IPS-11a (cell line): Measurements from ENCODE around the gene P4HA3.

Source experiments
- H3K4me3 ChIP-seq: one replicate; pipeline ENCODE4 v1.5.1; 2013; ENCODE audit warnings: low read depth, low read length, control low read depth

The P4HA3 gene

DNA sequence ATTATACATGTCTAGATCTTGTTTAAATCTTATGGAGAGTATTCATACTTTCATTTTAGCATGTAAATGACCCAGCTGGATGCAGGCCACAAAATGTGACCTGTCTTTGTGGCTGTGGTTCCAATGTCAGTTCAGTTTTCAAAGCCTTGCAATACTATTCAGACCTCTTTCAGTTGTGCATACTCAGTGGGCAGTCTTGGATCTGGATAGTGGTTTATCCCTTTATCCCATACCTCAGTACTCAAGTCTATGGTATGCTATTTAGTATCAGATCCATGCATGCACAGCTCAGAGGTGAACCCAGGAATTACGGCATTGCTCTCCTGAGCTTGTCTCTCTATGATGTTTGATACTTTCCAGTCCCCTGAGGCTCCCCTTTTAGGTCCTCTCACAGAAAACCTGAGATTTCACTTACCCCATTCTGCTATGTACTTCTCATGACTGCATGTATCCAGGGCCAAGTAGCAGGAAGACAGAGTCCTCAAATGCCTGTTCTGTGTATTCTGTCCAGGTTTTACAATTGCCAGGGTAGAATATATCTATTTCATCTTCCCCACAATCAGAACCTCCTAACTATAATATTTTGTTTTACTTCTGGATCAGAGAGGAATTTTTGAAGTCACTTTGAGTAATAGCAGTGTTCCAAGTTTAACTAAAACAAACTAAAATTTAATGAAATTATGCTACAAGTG lies 6.9 kb upstream of the P4HA3 start:
- no peak overlapping the region for H3K4me3 ChIP-seq

DNA sequence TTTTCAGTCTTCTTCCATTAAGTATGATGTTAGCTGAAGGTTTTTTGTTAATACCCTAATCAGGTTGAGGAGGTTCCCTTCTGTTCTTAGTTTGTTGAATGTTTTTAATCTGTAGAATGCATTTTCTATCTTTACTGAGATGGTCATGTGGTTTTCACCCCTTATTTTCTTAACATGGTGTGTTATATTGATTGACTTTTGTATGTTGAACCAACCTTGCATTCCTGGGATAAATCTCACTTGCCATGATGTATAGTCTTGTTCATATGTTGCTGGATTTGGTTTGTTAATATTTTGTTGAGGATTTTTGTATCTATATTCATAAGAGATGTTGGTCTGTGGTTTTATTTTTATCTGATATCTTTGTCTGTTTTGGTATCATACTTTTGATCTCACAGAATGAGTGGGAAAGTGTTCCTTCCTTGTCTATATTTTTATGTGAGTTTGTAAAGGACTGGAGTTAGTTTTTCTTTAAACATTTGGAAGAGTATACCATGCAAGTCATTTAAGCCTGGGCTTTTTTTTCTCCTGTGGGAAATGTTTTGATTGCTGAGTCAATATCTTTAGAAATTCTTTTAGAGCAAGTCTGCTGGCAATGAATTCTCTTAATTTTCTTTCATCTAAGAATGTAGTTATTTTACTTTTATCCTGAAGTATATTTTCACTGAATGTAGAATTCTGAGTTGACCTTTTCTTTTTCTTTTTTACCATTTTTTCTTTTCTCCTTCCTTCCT lies 5.5 kb upstream of the P4HA3 start:
- H3K4me3 ChIP-seq, result no peak overlapping the region

DNA sequence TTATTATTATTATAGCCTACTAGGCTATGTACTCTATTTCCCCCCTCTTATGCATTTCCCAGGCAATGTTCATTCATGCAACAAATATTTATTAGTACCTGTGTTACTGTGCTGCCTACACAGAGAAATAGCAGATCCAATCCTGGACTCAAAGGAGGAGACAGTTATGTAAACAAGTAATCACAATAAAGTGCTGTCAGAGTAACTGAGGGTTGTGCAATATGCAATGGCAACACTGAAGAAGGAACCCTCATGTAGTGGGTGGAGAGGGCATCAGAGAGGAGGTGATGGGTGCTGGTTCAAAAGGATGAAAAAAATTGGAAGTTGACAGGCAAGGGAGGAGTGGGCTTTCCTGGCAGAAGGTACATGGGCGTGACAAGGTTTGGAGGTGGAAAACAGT lies 886 bp upstream of the P4HA3 start:
- H3K4me3 ChIP-seq, result no peak overlapping the region

DNA sequence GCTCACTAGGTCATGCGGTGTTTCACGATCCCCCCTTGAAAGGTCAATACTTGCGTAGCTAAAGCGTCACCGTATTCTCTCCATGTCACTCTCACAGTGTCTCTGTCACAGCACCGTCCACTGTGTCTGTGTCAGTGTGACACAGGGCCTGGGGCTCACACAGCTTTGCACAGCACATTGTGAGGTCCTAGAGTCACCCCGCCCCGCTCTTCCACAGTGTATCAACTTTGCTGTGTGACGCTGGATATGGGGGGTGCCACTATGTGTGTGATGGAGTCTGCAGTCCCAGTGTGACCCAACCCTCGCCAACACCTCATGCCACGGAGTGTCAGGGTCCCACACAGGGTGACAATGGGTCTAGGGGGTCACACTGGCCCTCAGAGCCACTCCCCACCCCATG lies 583 bp downstream of the P4HA3 start:
- H3K4me3 ChIP-seq, result no peak overlapping the region

DNA sequence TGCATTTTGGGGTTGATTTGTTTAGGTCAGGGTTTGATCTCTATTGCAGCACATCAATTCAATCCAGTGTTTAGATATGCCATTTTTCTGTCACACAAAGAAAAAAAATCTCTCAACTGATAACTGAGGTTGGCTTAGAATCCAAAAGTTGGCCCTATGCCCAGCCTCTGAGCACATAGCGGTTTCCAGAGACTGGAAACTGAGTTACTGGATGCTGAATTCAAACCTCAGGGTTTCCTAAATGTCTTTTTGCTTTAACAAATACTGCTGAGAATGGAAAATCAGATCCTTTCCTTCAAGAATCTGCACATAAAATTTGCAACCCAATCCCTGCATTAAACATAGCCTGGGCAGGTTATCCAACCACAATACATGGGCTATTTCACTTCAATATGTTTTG lies 4.0 kb downstream of the P4HA3 start:
- H3K4me3 ChIP-seq, result no peak overlapping the region

DNA sequence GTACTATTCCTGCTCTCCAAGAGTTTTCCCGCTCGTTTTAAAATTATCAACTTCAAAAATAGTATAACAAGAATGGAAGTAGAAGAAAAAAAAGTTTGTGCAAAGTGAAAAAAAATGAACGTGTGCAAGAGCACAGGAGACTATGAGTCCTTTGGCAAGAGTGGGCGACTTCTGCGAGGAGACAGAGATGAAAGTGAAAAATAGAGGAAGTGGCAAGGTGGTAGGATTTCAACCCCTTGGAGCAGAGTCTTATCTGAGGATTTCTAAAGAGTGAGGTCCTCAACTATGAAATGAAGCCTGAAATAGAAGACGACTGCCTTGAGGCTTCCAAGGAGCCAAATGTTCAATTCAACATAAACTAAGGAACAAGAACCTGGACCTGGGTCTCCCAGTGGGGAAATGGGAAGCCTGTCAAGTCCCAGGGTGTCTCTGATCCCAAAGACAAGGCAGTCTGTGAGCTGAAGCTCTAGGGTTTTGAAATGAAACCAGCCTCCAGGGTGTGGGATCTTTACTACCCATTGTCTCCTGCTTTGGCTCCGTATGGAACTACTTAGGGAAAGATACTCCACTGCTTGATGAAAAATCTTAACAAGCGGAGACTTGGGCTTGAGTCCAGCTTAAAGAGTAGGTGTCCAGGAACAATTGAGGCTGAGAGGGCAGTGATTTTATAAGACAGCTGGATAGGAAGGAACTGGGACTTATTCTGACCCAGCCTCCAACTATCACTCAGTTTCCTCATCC lies 4.8 kb downstream of the P4HA3 start:
- H3K4me3 ChIP-seq, result no peak overlapping the region

DNA sequence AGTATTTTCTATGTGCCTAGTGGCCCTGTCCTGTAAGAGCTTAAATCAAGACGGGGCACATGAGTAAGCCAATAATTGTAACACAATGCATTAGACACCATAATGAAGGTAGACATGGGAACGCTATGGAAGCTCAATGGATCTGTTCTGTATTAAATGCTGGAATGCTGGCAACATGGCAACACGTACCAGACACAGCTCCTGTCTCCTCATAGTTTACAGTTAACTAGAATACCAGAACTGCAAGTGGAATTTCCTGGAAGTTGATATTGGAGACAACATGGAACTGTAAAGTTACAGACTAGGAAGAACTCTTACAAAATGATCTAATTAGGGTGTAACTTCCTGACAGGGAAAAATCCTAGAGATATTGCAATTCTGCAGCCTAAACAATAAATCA lies 12.4 kb downstream of the P4HA3 start:
- H3K4me3 ChIP-seq, result no peak overlapping the region

DNA sequence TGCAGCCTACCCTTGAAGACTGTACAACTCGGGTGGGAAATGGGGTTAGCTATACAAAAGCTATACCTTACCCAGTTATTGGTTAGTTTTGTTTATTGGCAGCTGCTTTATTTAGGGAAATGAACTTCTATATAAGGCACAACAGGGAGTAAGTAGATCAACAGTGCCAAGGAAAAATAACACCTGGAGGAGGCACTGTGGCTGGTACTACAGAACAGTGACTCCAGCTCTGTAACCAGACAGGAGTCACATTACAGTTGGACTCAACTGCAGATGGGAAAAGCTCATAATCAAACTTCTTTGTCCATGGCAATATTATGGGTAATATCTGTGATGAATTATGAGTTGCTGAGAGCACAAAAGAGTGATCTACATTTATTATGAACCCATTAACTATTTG lies 14.0 kb downstream of the P4HA3 start:
- H3K4me3 ChIP-seq, result no peak overlapping the region

DNA sequence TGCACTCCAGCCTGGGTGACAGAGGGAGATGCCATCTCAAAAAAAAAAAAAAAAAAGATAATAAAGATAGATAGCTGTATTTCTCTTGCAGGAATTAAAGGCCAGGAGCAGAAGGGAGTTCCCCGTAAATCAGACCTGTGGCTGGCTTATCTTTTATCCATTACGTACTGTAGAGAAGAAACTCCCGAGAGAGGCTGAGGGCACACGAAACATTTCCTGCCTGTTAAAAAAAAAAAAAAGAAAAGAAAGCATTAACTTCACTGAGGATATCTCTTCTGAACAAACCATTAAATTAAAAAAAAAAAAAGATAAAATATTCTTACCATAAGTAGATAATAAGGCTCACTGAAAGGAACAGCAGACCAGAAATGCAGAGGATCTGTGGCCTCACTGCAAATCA lies 22.5 kb downstream of the P4HA3 start:
- no peak overlapping the region for H3K4me3 ChIP-seq

DNA sequence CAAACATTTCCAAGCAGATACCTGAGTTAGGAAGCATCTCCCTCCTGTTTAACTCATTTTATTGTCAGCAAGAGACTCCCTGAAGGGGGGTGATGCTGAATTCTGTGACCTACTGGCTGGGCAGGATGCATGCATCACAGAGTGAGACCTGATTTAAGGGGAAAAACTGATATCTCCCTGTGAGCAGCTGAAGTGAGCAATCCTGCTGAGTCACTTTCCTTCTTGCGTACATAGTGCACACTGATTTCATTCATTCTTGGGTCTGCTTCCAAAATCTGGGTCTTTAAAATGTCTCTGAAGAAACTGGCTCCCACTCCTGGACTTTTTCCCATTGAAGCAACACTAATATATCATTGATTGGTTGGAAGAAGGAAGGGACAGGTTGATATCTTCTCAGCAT lies 23.3 kb downstream of the P4HA3 start:
- no peak overlapping the region for H3K4me3 ChIP-seq

DNA sequence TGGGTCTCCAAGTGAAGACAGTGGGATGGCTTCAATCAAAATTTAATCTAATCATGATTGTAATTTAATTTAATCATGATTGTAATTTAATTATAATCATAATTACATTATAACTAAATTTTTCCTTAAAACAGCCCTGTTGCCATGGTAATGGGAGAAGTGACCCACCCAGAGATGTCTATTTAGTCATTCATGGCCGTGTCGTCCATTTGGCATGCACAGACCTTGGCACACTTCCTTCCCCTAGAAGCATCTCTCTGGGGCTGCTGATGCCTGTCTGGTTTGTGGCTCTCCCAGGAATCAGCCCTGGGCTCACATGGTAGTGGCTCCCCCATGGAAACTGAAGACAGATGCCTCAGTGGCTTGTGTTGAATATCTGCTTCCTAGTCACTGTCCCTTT lies 27.0 kb downstream of the P4HA3 start:
- H3K4me3 ChIP-seq, result no peak overlapping the region

DNA sequence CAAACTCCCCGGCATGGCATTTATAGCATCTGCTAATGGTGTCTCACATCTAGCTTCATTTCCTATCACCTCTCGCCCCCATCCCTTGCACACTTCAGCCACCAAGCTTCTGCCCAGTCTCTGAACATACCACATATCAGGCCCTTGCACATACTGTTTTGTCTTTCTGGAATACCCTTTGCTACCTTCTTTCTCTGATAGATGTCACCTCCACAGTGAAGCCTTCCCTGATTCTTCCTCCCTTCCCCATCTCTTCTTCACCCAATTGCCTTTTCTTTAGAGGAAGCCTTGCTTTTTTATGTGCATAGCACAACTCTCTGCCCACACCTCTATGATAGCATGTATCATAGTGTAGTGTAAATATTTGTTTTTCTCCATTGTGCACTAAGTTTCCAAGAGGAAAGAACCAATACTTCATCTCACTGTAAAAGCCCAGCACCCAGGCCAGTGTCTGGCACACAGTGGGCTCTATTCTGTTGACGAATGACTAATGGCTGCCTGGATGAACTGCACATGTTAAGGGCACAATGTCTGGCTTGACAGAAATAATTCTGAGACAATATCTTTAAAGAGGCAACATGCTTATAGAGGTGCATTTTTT lies 27.8 kb downstream of the P4HA3 start:
- H3K4me3 ChIP-seq, result no peak overlapping the region

DNA sequence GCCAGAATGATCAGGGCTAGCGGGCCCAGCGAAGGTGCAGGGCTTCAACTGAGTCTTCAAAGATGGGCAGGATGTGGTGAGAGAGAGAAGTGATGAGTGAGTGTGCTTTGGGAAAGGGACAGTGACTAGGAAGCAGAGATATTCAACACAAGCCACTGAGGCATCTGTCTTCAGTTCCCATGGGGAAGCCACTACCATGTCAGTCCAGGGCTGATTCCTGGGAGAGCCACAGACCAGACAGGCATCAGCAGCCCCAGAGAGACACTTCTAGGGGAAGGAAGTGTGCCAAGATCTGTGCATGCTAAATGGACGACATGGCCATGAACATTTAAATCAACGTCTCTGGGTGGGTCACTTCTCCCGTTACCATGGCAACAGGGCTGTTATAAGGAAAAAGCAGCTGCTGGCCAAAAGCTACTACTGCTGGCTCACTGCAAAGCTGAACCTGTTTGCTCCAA lies 28.5 kb downstream of the P4HA3 start:
- no peak overlapping the region for H3K4me3 ChIP-seq

DNA sequence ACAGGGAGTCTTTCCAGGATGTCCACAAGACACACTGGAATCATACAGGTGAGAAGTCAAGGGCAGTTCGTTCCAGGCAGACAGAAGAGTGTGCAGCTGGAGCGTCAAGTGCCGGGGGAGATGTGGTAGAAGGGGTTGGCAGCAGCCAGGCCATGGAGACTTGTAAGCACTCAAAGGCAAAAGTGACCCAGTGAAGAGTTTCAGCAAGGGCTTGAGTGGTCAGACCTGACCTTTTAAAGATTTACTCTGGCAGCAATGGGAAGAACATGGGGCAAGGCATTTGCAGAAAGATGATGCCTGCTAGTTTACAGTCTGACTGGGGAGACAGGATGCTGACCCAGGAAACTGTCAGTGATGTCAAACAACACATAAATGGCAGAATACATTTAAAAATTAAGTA lies 29.0 kb downstream of the P4HA3 start:
- H3K4me3 ChIP-seq, result no peak overlapping the region

DNA sequence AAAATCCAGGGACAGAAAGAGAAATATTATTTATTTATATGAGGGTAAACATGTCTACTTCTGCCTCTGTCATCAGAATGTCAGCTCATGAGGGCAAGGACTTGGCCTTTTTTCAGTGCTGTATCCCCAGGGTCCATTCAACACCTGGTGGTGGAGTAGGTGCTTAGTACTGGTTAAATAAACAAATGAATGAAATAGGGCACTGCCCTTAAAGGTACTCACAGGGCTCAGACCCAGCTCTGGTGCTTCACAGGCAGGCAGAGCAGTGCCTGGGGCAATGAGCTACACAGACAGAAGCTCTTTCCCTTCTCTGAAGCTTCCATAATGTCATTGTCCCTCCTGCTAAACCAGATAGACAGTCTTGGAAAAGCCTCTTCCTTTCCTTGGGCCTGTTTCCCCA lies 30.9 kb downstream of the P4HA3 start:
- H3K4me3 ChIP-seq, result no peak overlapping the region

DNA sequence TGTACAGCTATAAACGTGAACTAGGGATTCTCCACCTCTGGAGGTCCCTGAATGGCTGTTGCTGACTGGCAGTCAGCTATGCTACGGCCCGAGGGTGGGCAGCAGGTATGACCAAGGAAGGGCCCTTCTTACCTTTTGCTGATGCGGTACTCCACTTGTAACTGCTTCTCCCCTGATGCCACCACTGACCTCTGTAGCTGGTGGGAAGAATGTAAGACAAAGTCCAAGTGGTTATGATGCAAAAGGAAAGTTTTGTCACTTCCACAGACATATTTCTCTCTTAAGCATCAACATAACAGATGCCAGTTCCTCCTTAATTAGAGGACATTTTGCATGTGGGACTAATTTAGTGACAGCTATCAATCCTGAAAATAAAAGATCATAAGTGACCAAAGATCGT lies 32.2 kb downstream of the P4HA3 start:
- no peak overlapping the region for H3K4me3 ChIP-seq

DNA sequence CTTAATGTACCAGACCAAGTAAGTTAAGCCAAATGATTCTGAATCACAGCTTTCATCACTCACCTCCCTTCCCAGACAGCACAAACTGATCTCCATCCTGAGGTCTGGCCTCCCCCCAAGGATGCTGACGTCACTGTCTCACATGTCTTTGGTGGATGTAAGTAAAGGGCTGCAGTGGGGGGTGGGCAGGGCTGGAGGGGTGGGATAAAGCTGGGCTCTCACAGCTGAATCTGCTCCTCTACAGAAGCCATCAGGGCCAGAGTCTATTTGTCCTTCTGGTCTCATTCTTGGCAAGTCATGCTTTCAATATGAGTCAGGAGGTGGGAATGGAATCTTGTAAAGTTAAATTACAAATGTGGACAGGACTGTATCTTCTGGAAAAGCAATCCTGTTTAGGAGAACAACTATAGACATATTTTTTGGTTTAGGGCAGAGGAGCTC lies 32.7 kb downstream of the P4HA3 start:
- no peak overlapping the region for H3K4me3 ChIP-seq

DNA sequence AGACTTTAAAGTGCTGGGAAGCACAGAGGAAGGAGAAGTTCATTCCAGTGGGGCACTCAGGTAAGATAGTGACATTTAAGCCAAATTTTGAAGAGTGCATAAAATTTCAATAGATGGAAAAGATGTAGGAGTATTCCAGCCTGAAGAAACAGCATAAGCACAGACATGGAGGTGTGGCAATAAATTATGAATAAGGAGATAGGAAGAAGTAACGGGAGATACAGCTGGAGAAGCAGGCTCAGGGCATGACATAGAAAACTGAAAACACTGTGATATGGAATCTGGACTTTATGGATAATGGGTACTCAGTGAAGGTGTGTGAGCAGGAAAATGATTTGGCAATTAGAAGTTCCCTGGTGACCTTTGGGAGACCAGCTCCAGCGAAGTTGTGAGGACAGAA lies 33.3 kb downstream of the P4HA3 start:
- H3K4me3 ChIP-seq, result no peak overlapping the region

DNA sequence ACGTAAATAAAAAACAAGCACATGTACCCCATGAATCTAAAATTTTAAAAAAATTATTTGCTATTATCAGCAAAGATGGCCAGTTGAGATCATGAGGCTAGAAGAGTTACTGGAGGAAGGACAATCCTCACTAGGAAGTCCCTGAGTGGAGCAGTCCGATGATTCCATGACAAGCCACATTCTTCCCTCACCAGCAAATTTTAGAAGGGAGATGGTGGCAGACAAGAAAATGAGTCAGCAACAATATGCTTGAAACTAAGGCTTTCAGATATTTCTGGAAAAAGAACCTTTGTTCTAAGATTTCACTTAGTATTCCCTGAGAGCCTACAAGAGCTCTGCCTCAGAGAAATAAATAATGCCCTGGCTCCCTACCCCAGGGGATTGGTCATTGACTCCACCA lies 34.9 kb downstream of the P4HA3 start:
- H3K4me3 ChIP-seq, result no peak overlapping the region

DNA sequence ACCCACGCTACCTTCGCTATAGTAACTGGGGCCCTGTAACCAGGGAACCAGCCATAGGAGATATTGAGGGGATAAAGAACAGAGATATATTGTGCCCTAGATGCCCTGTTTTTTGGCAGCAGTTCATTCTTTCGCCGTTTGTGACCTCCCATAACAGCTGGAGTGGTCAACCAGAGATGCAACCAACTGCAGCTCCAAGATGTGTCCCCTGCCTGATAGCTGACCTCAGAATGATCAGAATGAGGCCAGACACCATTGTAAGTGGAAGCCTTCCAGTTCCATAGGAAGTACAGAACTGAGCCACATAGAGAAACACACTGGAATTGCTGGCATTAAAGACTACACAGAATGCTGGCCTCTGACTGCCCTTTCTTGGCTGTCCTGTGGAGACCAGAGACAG lies 39.2 kb downstream of the P4HA3 start:
- H3K4me3 ChIP-seq, result no peak overlapping the region

DNA sequence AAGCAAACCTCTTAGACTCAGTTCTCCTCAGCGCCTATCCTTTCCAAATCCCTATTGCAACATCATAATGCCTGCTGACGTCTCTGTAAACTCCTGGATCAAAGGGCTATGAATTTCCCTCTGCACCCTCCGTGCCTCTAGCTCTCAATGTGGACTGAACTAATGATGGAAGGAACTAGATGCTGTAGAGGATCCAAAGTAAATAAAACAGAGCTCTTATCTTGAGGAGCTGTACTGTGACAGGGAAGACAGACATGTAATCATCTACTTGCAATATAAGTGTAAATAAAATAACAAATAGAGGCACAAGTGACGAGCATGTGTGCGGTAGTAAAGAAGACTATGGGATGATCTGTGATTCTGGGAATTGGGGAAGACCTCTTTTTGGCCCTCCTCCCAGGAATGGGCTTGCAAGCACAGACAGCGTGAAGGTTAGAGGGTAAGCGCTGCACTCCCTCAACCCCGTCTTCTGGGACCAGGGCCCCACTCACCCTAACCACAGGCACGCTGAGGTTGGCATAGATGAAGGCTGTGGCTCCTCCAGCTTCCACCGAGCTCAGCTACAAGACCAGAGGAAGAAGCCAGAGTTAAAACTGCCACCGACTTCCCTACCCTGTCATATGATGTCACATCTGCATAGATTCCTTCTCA lies 42.2 kb downstream of the P4HA3 start:
- H3K4me3 ChIP-seq, result no peak overlapping the region
